WERI-Rb-1 (cell line): ENCODE measurements around the gene ELF2.
A peak's percentile ranks its signal among the peaks of the same experiment; 100 is the strongest.
"Not testable (repeated sequence)": the region's sequence is repeated elsewhere in the genome, so short reads cannot be mapped to it uniquely, and the experiment has no call there.

ENCODE experiments used
- DNase-seq: peaks from one replicate; pipeline ENCODE4 v3.0.0-alpha.2; 2020
- H3K27ac ChIP-seq: fragments of 250-450 bp; sonication (Bioruptor Pico); 2 replicates; pipeline ENCODE4 v1.5.1; 2020; ENCODE audit warnings: mild to moderate bottlenecking, moderate library complexity
- H3K27me3 ChIP-seq: fragments of 250-450 bp; sonication (Bioruptor Pico); 2 replicates; pipeline ENCODE4 v1.5.1; 2021; ENCODE audit warnings: mild to moderate bottlenecking, low read depth, moderate library complexity; ENCODE audit not compliant: insufficient read depth, severe bottlenecking
- H3K36me3 ChIP-seq: fragments of 250-450 bp; sonication (Bioruptor Pico); 2 replicates; pipeline ENCODE4 v1.5.1; 2020; ENCODE audit warnings: mild to moderate bottlenecking, moderate library complexity
- H3K4me3 ChIP-seq: 2 replicates; pipeline ENCODE4 v1.5.1; 2011; ENCODE audit warnings: low read depth, mild to moderate bottlenecking, control low read depth, low read length
- H3K9me3 ChIP-seq: fragments of 250-450 bp; sonication (Bioruptor Pico); 2 replicates; pipeline ENCODE4 v1.5.1; 2021; ENCODE audit warnings: mild to moderate bottlenecking, moderate library complexity; ENCODE audit not compliant: severe bottlenecking
- CTCF ChIP-seq: IDR thresholded peaks from 2 replicates; pipeline ENCODE4 v1.5.1; 2011; ENCODE audit warnings: low read depth, mild to moderate bottlenecking, control low read depth, inconsistent platforms, low read length

Gene ELF2

GRCh38 chr4:139036885-139037284 lies 140.1 kb downstream of the ELF2 start:
- Histone ChIP-seq H3K9me3 (no peaks in the 10 kb centered on the region), H3K4me3 (no peak overlapping the region), H3K27ac (peak overlapping the region; percentile 46), H3K36me3 (peaks cover 13% of the 10 kb centered on the region), H3K27me3 (no peaks in the 10 kb centered on the region)
- DNase-seq = peak; percentile 63
- TF ChIP-seq CTCF = no peak

- DNase-seq = no peak
- H3K4me3 ChIP-seq = no peak overlapping the region
- no peaks in the 10 kb centered on the region for H3K27me3 ChIP-seq
- no peak for TF ChIP-seq CTCF
- H3K36me3 ChIP-seq = peaks cover 13% of the 10 kb centered on the region
- H3K27ac ChIP-seq = 0 out of 2 replicates have a peak overlapping the region, but pooled peaks have one; percentile 5
- H3K9me3 ChIP-seq = no peaks in the 10 kb centered on the region
Observed at GRCh38 chr4:139035650-139036049, 141.4 kb downstream of the ELF2 start.

GRCh38 chr4:139030614-139031235 lies 146.3 kb downstream of the ELF2 start:
- Histone ChIP-seq H3K36me3 (peaks cover 6% of the 10 kb centered on the region), H3K4me3 (no peak overlapping the region), H3K27ac (no peak overlapping the region), H3K27me3 (no peaks in the 10 kb centered on the region), H3K9me3 (no peaks in the 10 kb centered on the region)
- peak; percentile 81 for DNase-seq
- TF ChIP-seq CTCF = peak; percentile 93

GRCh38 chr4:139029866-139030363 lies 147.1 kb downstream of the ELF2 start:
- H3K4me3 ChIP-seq, H3K9me3 ChIP-seq, H3K36me3 ChIP-seq, DNase-seq, H3K27me3 ChIP-seq, H3K27ac ChIP-seq: not testable (repeated sequence)

GRCh38 chr4:139028191-139028661 lies 148.8 kb downstream of the ELF2 start:
- peaks cover 16% of the 10 kb centered on the region for H3K36me3 ChIP-seq
- no peak for DNase-seq
- no peak overlapping the region for H3K4me3 ChIP-seq
- no peaks in the 10 kb centered on the region for H3K9me3 ChIP-seq
- no peak overlapping the region for H3K27ac ChIP-seq
- H3K27me3 ChIP-seq = no peaks in the 10 kb centered on the region
- no peak for TF ChIP-seq CTCF

GRCh38 chr4:139027776-139028175 lies 149.2 kb downstream of the ELF2 start:
- Histone ChIP-seq H3K27ac (no peak overlapping the region), H3K4me3 (no peak overlapping the region), H3K36me3 (peaks cover 21% of the 10 kb centered on the region), H3K9me3 (no peaks in the 10 kb centered on the region), H3K27me3 (no peaks in the 10 kb centered on the region)
- no peak for DNase-seq
- no peak for TF ChIP-seq CTCF
